H1 (cell line): Measurements from ENCODE around the gene MACF1. TPM values are rescaled to one million over a fixed set of nuclear protein-coding genes. Genes with fewer than 3 reads are reported as not detected.
A peak's percentile ranks its signal among the peaks of the same experiment; 100 is the strongest.

Source experiments
- CTCF ChIA-PET: fragments of 300-600 bp; sonication (Branson Sonifier 250); formaldehyde crosslinking; loops from one replicate; lab custom pipeline; 2021; ENCODE audit not compliant: partially characterized antibody; lab: Charles Lee
- POLR2A ChIA-PET: fragments of 300-600 bp; sonication (Branson Sonifier 250); formaldehyde crosslinking; loops from one replicate; lab custom pipeline; 2021; ENCODE audit warnings: inconsistent platforms; ENCODE audit not compliant: partially characterized antibody; lab: Charles Lee
- DNase-seq, 2 experiments: peaks; one replicate each; pipeline versions ENCODE4 v3.0.0 to v3.0.0-alpha.2; 2010 to 2022; ENCODE audit warnings: low spot score in 2 of 2, low read depth in 1 of 2, mixed read lengths in 1 of 2
- FAIRE-seq: peaks from 2 replicates; lab custom pipeline; 2011; peaks lifted over from hg19 to GRCh38; lab: Jason Lieb, UNC
- H2AFZ ChIP-seq: 2 replicates; pipeline ENCODE4 v1.8.1; 2012; ENCODE audit warnings: low read length, inconsistent platforms
- H2AK5ac ChIP-seq: 2 replicates; pipeline ENCODE4 v1.6.1; 2013; ENCODE audit warnings: low read depth, low read length
- H2BK120ac ChIP-seq: replicated peaks from 2 replicates; pipeline ENCODE3; 2013; ENCODE audit warnings: low read depth, low read length, inconsistent platforms
- H2BK12ac ChIP-seq: 2 replicates; pipeline ENCODE4 v1.6.1; 2013; ENCODE audit warnings: low read depth, low read length
- H2BK15ac ChIP-seq: 2 replicates; pipeline ENCODE4 v1.6.1; 2013; ENCODE audit warnings: low read length
- H2BK20ac ChIP-seq: 2 replicates; pipeline ENCODE4 v1.6.1; 2013; ENCODE audit warnings: low read length
- H2BK5ac ChIP-seq: 2 replicates; pipeline ENCODE4 v1.6.1; 2013; ENCODE audit warnings: low read depth, low read length
- H3K14ac ChIP-seq: 2 replicates; pipeline ENCODE4 v1.6.1; 2013; ENCODE audit warnings: inconsistent platforms; ENCODE audit not compliant: insufficient read length
- H3K18ac ChIP-seq: 2 replicates; pipeline ENCODE4 v1.6.1; 2013; ENCODE audit warnings: low read length; ENCODE audit errors: extremely low read depth
- H3K23ac ChIP-seq: 2 replicates; pipeline ENCODE4 v1.6.1; 2013; ENCODE audit warnings: inconsistent platforms; ENCODE audit not compliant: insufficient read length
- H3K23me2 ChIP-seq: 2 replicates; pipeline ENCODE4 v1.6.1; 2013; ENCODE audit warnings: low read depth, low read length
- H3K27ac ChIP-seq: 2 replicates; pipeline ENCODE4 v1.6.1; 2011; ENCODE audit warnings: low read depth, low read length, inconsistent platforms
- H3K27me3 ChIP-seq, 4 experiments: replicated peaks in 1 of 4; 1 replicate in 1 of 4; 2 replicates in 3 of 4; pipeline versions ENCODE4 v1.6.1 to v1.8.1; 2011 to 2013; ENCODE audit warnings: low read length in 3 of 4, mild to moderate bottlenecking in 3 of 4, inconsistent platforms in 2 of 4, mixed read lengths in 2 of 4, moderate library complexity in 1 of 4; ENCODE audit not compliant: control insufficient read depth in 3 of 4, insufficient read depth in 3 of 4; ENCODE audit errors: extremely low read depth in 1 of 4
- H3K36me3 ChIP-seq, 4 experiments: 2 replicates each; pipeline versions ENCODE4 v1.6.1 to v1.8.1; 2011 to 2013; ENCODE audit warnings: mild to moderate bottlenecking in 4 of 4, low read length in 3 of 4, moderate library complexity in 2 of 4, control low read depth in 1 of 4, inconsistent platforms in 1 of 4; ENCODE audit not compliant: insufficient read depth in 4 of 4, control insufficient read depth in 2 of 4
- H3K4ac ChIP-seq: replicated peaks from 2 replicates; pipeline ENCODE3; 2013; ENCODE audit warnings: low read length, low read depth, mixed read lengths, inconsistent platforms; ENCODE audit not compliant: insufficient read length
- H3K4me1 ChIP-seq, 4 experiments: replicated peaks in 1 of 4; 1 replicate in 1 of 4; 2 replicates in 3 of 4; pipeline versions ENCODE4 v1.6.1 to v1.8.1; 2011 to 2013; ENCODE audit warnings: low read length in 3 of 4, inconsistent platforms in 2 of 4, mixed read lengths in 1 of 4; ENCODE audit not compliant: insufficient read depth in 4 of 4, control insufficient read depth in 3 of 4
- H3K4me2 ChIP-seq, 2 experiments: 2 replicates each; pipeline versions ENCODE4 v1.6.1 to v1.8.1; 2011 to 2013; ENCODE audit warnings: low read depth in 2 of 2, low read length in 2 of 2, control low read depth in 1 of 2, inconsistent platforms in 1 of 2, mild to moderate bottlenecking in 1 of 2; ENCODE audit not compliant: insufficient read depth in 1 of 2
- H3K4me3 ChIP-seq, 4 experiments: fragments of 200-600, 300-600 bp in 1 of 4; sonication (generic), shearing (Covaris generic), sonication (Bioruptor Twin) in 1 of 4; 2 replicates each; pipeline versions ENCODE4 v1.5.1 to v1.8.1; 2011 to 2016; ENCODE audit warnings: low read length in 4 of 4, low read depth in 3 of 4, control low read depth in 2 of 4, inconsistent platforms in 2 of 4, mild to moderate bottlenecking in 2 of 4, mixed read lengths in 1 of 4, moderate library complexity in 1 of 4; ENCODE audit not compliant: insufficient read depth in 2 of 4; ENCODE audit errors: extremely low read depth in 1 of 4
- H3K56ac ChIP-seq: replicated peaks from 2 replicates; pipeline ENCODE3; 2013; ENCODE audit warnings: low read depth, mild to moderate bottlenecking, mixed read lengths, low read length, inconsistent platforms; ENCODE audit not compliant: insufficient read length
- H3K79me1 ChIP-seq: 2 replicates; pipeline ENCODE4 v1.6.1; 2013; ENCODE audit warnings: low read depth, low read length, control low read depth
- H3K79me2 ChIP-seq, 2 experiments: 2 replicates each; pipeline versions ENCODE4 v1.6.1 to v1.8.1; 2012 to 2013; ENCODE audit warnings: low read length in 2 of 2, mild to moderate bottlenecking in 2 of 2, inconsistent platforms in 1 of 2; ENCODE audit not compliant: insufficient read depth in 2 of 2, control insufficient read depth in 1 of 2
- H3K9ac ChIP-seq, 4 experiments: replicated peaks in 1 of 4; 1 replicate in 1 of 4; 2 replicates in 3 of 4; pipeline versions ENCODE4 v1.6.1 to v1.8.1; 2011 to 2013; ENCODE audit warnings: low read depth in 3 of 4, low read length in 3 of 4, control low read depth in 2 of 4, mild to moderate bottlenecking in 2 of 4, moderate library complexity in 2 of 4, inconsistent platforms in 1 of 4; ENCODE audit errors: extremely low read depth in 1 of 4
- H3K9me3 ChIP-seq, 2 experiments: 2 replicates each; pipeline versions ENCODE4 v1.6.1 to v1.8.1; 2012 to 2013; ENCODE audit warnings: mild to moderate bottlenecking in 2 of 2, moderate library complexity in 2 of 2, control low read depth in 1 of 2, inconsistent platforms in 1 of 2, low read depth in 1 of 2, low read length in 1 of 2, mixed read lengths in 1 of 2; ENCODE audit not compliant: insufficient read depth in 2 of 2
- H4K20me1 ChIP-seq, 2 experiments: replicated peaks in 1 of 2; 2 replicates each; pipeline versions ENCODE3 to v1.8.1; 2011 to 2013; ENCODE audit warnings: inconsistent platforms in 2 of 2, low read length in 2 of 2, mild to moderate bottlenecking in 1 of 2; ENCODE audit not compliant: insufficient read depth in 2 of 2, control insufficient read depth in 1 of 2
- H4K5ac ChIP-seq: 2 replicates; pipeline ENCODE4 v1.6.1; 2013; ENCODE audit warnings: low read length, low read depth, mixed read lengths, inconsistent platforms; ENCODE audit not compliant: insufficient read length
- H4K8ac ChIP-seq: 2 replicates; pipeline ENCODE4 v1.8.0; 2013; ENCODE audit warnings: mild to moderate bottlenecking, moderate library complexity, low read length, inconsistent platforms; ENCODE audit not compliant: insufficient read depth; ENCODE audit errors: extremely low read depth
- H4K91ac ChIP-seq: replicated peaks from 2 replicates; pipeline ENCODE3; 2013; ENCODE audit warnings: low read length, mixed read lengths, inconsistent platforms; ENCODE audit not compliant: insufficient read length
- BACH1 ChIP-seq: IDR thresholded peaks from 2 replicates; pipeline ENCODE4 v1.6.1; 2012; ENCODE audit warnings: low read length, improper control_type of control experiment
- EP300 ChIP-seq, 2 experiments: IDR thresholded peaks; 1 replicate in 1 of 2; 2 replicates in 1 of 2; pipeline ENCODE4 v1.6.1; 2011 to 2012; ENCODE audit warnings: low read depth in 2 of 2, low read length in 2 of 2, mild to moderate bottlenecking in 2 of 2, borderline replicate concordance in 1 of 2, inconsistent platforms in 1 of 2, moderate library complexity in 1 of 2
- MAFK ChIP-seq: IDR thresholded peaks from 2 replicates; pipeline ENCODE4 v1.6.1; 2012; ENCODE audit warnings: low read depth, mild to moderate bottlenecking, improper control_type of control experiment, low read length
- POLR2AphosphoS5 ChIP-seq: IDR thresholded peaks from 2 replicates; pipeline ENCODE4 v1.6.1; 2011; ENCODE audit warnings: low read depth, low read length
- POU5F1 ChIP-seq: IDR thresholded peaks from 2 replicates; pipeline ENCODE4 v1.6.1; 2011; ENCODE audit warnings: low read depth, mild to moderate bottlenecking, low read length, moderate library complexity
- RNF2 ChIP-seq: fragments of 200-900, 300-1000 bp; sonication (generic); IDR thresholded peaks from 2 replicates; pipeline ENCODE4 v1.7.1; 2016; ENCODE audit warnings: borderline replicate concordance, low read depth, mild to moderate bottlenecking, antibody characterized with exemption, low read length; ENCODE audit not compliant: poor library complexity, severe bottlenecking; ENCODE audit errors: missing control alignments
- RXRA ChIP-seq: IDR thresholded peaks from 2 replicates; pipeline ENCODE4 v1.6.1; 2011; ENCODE audit warnings: low read depth, mild to moderate bottlenecking, low read length, moderate library complexity; ENCODE audit not compliant: insufficient read depth
- SAP30 ChIP-seq: fragments of 300-600 bp; sonication (generic); IDR thresholded peaks from 2 replicates; pipeline ENCODE4 v1.7.1; 2012; ENCODE audit warnings: low read length, moderate library complexity, mild to moderate bottlenecking, inconsistent platforms; ENCODE audit not compliant: insufficient read depth, insufficient replicate concordance
- SIN3A ChIP-seq, 2 experiments: IDR thresholded peaks in 1 of 2; conservative IDR thresholded peaks in 1 of 2; 2 replicates each; pipeline ENCODE4 v1.6.1; 2011 to 2012; ENCODE audit warnings: low read length in 2 of 2, improper control_type of control experiment in 1 of 2, low read depth in 1 of 2, mild to moderate bottlenecking in 1 of 2
- TAF7 ChIP-seq: optimal IDR thresholded peaks from 2 replicates; pipeline ENCODE3; 2011; ENCODE audit warnings: low read depth, mild to moderate bottlenecking, inconsistent platforms, low read length, moderate library complexity, borderline replicate concordance
- TBP ChIP-seq: IDR thresholded peaks from 2 replicates; pipeline ENCODE4 v1.6.1; 2011; ENCODE audit warnings: low read depth, low read length, improper control_type of control experiment
- WGBS, 2 experiments: shearing (Covaris generic) in 1 of 2; methylation state at CpG; one replicate each; pipeline versions ENCODE4 v1.1.6 to v1.1.7; 2013 to 2015; ENCODE audit warnings: low lambda C conversion rate in 2 of 2, mixed read lengths in 2 of 2, inconsistent platforms in 1 of 2, low coverage in 1 of 2, missing lambda C conversion rate in 1 of 2; ENCODE audit not compliant: insufficient replicate concordance in 2 of 2, insufficient coverage in 1 of 2, insufficient read length in 1 of 2; ENCODE audit errors: extremely low coverage in 1 of 2, missing lambda C conversion rate in 1 of 2; 5-methylcytosine and 5-hydroxymethylcytosine counted together
- polyA plus RNA-seq, 7 experiments: library from polyadenylated mRNA; depleted of rRNA in 3 of 7; stranded (reverse) in 5 of 7; unstranded in 2 of 7; fragments of >200 nt in 5 of 7; fragments of 200-250 nt in 2 of 7; gene quantifications; 1 replicate in 5 of 7; 2 replicates in 1 of 7; 4 replicates in 1 of 7; pipeline versions ENCODE4 v1.2.1 to v1.2.3, GENCODE V29; 2011 to 2013; ENCODE audit warnings: missing spikeins in 2 of 7, mixed read lengths in 2 of 7
- total RNA-seq: library from RNA; stranded (reverse); fragmentation: NEBNext Ultra II Directional; extraction: Animal tissue kit (Norgen Biotek cat#: 25700); gene quantifications from 2 replicates; pipeline ENCODE4 v1.2.1, GENCODE V29; 2021
- TF ChIP-seq, protein P1 (sequence below): IDR thresholded peaks from 2 replicates; pipeline ENCODE4 v1.6.1; 2011; ENCODE audit warnings: low read depth, mild to moderate bottlenecking, low read length; ENCODE audit not compliant: insufficient read depth

MACF1 gene
- total and polyA plus RNA-seq, 2 of the 8 experiments (the other 6 are each of a cell fraction or from before 2014, with no cell fraction given) = 59.8 to 285 TPM

DNA sequence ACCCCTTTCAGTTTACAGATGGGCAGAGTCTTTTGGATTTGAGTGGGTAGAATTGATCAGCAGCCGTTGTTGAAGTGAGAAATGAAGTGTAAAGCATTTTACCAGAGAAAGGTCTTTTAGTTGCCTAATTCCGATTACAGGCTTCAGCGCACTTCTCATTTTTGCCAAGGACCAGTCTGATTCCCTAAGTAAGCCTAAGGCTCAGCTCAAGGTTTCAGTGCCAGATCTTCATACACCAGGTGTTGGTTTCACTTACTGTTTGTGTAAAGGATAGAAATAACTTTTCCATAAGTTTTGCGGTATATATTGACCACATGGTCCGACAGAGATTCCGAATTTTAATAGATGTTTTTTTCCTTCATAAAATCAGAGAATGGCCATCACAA, 203.0 kb downstream of the MACF1 start:
- Histone ChIP-seq H3K14ac (no peak overlapping the region), H3K9ac (peak overlapping the region in 1 of 4 experiments; percentile 10; a peak in 1 of 7 replicates), H2AK5ac (no peak overlapping the region), H4K8ac (no peak overlapping the region), H2BK20ac (no peak overlapping the region), H2BK12ac (no peak overlapping the region), H3K9me3 (no peaks in the 10 kb centered on the region), H2BK120ac (no peak overlapping the region), H3K4me2 (peak overlapping the region; percentile 91 to 97), H3K27me3 (no peaks in the 10 kb centered on the region), H3K23me2 (peaks cover 7% of the 10 kb centered on the region; the same call in 1 of the 2 replicates), H4K5ac (no peak overlapping the region), H3K4me1 (peaks cover 0 to 18% (median 12%) of the 10 kb centered on the region in 4 experiments; a peak in 4 of 7 replicates), H3K56ac (no peak overlapping the region), H2BK5ac (no peak overlapping the region), H4K20me1 (peaks cover 8 to 10% of the 10 kb centered on the region in 2 experiments), H2AFZ (no peak overlapping the region), H2BK15ac (no peak overlapping the region), H3K36me3 (peaks cover 2 to 7% (median 6%) of the 10 kb centered on the region in 4 experiments; a peak in 3 of 8 replicates), H3K27ac (no peak overlapping the region), H3K79me1 (peaks cover 7% of the 10 kb centered on the region; the same call in 1 of the 2 replicates), H3K4ac (no peak overlapping the region), H4K91ac (no peak overlapping the region), H3K18ac (no peak overlapping the region), H3K79me2 (peaks cover 6 to 29% of the 10 kb centered on the region in 2 experiments), H3K23ac (no peak overlapping the region), H3K4me3 (peak overlapping the region; percentile 73 to 97 (median 84); a peak in 7 of 8 replicates)
- POLR2A ChIA-PET = interaction anchor here (0.9 to 1.8 kb wide), 3 partner anchors 9 to 417 kb away, joined by 3 to 7 read pairs (median 3); partner anchors contain the start of gene AKIRIN1
- DNase-seq = no peak
- FAIRE-seq = no peak
- CTCF ChIA-PET = interaction anchor here (0.7 to 7.0 kb wide), 6 partner anchors 9 to 149 kb away, joined by 3 to 46 read pairs (median 3); no protein-coding TSS in a partner anchor
- 59% methylated on average over 6 of the region's 6 CpGs; no CpG with 5 or more reads in 1 of the 2 experiments for WGBS, 2 experiments
- TF ChIP-seq SAP30 (no peak), RXRA (no peak), RNF2 (no peak), SIN3A (conservative IDR thresholded peaks at IDR 0.05 in 1 of 2, IDR thresholded peaks at IDR 0.05 in 1 of 2; ENCODE audit: low read depth in 1 of 2, low read length in 2 of 2) (no peak), MAFK (no peak), TBP (no peak), TAF7 (no peak), POU5F1 (no peak), BACH1 (no peak), EP300 (IDR thresholded peaks at IDR 0.05; ENCODE audit: borderline replicate concordance in 1 of 2, low read depth in 2 of 2, low read length in 2 of 2) (no peak), POLR2AphosphoS5 (no peak)
- TF ChIP-seq, protein P1, sequence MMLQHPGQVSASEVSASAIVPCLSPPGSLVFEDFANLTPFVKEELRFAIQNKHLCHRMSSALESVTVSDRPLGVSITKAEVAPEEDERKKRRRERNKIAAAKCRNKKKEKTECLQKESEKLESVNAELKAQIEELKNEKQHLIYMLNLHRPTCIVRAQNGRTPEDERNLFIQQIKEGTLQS = no peak
